ENCODE results near the gene PTBP3. TPM values are rescaled to one million over a fixed set of nuclear protein-coding genes. Genes with fewer than 3 reads are reported as not detected.
"Not testable (repeated sequence)": the region's sequence is repeated elsewhere in the genome, so short reads cannot be mapped to it uniquely, and the experiment has no call there.

PTBP3 gene
- total RNA-seq, 1 donor from 2014 or later, result 18.7 TPM

- DNase-seq (ENCODE audit: low spot score), result no peak
- ATAC-seq, result no peak
These were observed 58.8 kb downstream of the PTBP3 start for GRCh38 chr9:112274600-112274999.

- no peak for DNase-seq (ENCODE audit: low spot score)
- no peak for ATAC-seq
These were observed 59.5 kb downstream of the PTBP3 start for GRCh38 chr9:112273876-112274275.

GRCh38 chr9:112271466-112272098 is 61.8 kb downstream of the PTBP3 start:
- no peak for ATAC-seq
- DNase-seq (ENCODE audit: low spot score), result no peak

- DNase-seq (ENCODE audit: low spot score) (no peak), ATAC-seq (no peak)
These were observed 65.0 kb downstream of the PTBP3 start for GRCh38 chr9:112268413-112268812.

- not testable (repeated sequence) for DNase-seq (ENCODE audit: low spot score); ATAC-seq
These were observed 66.3 kb downstream of the PTBP3 start for GRCh38 chr9:112267086-112267485.

- DNase-seq (ENCODE audit: low spot score) (no peak), ATAC-seq (no peak)
These were observed 68.0 kb downstream of the PTBP3 start for GRCh38 chr9:112265391-112265790.

- no peak for DNase-seq (ENCODE audit: low spot score)
- ATAC-seq, result no peak
These were observed 70.8 kb downstream of the PTBP3 start for GRCh38 chr9:112262577-112262976.

- ATAC-seq, result no peak
- DNase-seq (ENCODE audit: low spot score), result no peak
These were observed 72.3 kb downstream of the PTBP3 start for GRCh38 chr9:112261133-112261532.

GRCh38 chr9:112258106-112258505 is 75.3 kb downstream of the PTBP3 start:
- ATAC-seq, result no peak

GRCh38 chr9:112252194-112252593 is 81.2 kb downstream of the PTBP3 start:
- DNase-seq (ENCODE audit: low spot score) (no peak), ATAC-seq (no peak)

More at GRCh38 chr9:112258106-112258505, 75.3 kb downstream of the PTBP3 start:
- DNase-seq (ENCODE audit: low spot score), result no peak

- ATAC-seq, result no peak
- DNase-seq (ENCODE audit: low spot score), result no peak
These were observed 84.1 kb downstream of the PTBP3 start for GRCh38 chr9:112249277-112249676.

- no peak for DNase-seq (ENCODE audit: low spot score)
- no peak for ATAC-seq
These were observed 84.7 kb downstream of the PTBP3 start for GRCh38 chr9:112248722-112249121.

- no peak for ATAC-seq
- no peak for DNase-seq (ENCODE audit: low spot score)
These were observed 86.3 kb downstream of the PTBP3 start for GRCh38 chr9:112247090-112247489.

- no peak for DNase-seq (ENCODE audit: low spot score)
- peak; percentile 71 for ATAC-seq
These were observed 88.3 kb downstream of the PTBP3 start for GRCh38 chr9:112245126-112245525.

GRCh38 chr9:112242147-112242804 is 91.1 kb downstream of the PTBP3 start:
- ATAC-seq (no peak), DNase-seq (ENCODE audit: low spot score) (no peak)

GRCh38 chr9:112241491-112241890 is 91.9 kb downstream of the PTBP3 start:
- ATAC-seq (no peak), DNase-seq (ENCODE audit: low spot score) (no peak)

- ATAC-seq, result no peak
- no peak for DNase-seq (ENCODE audit: low spot score)
These were observed 93.7 kb downstream of the PTBP3 start for GRCh38 chr9:112239708-112240107.

GRCh38 chr9:112239284-112239683 is 94.1 kb downstream of the PTBP3 start:
- no peak for ATAC-seq
- no peak for DNase-seq (ENCODE audit: low spot score)

- DNase-seq (ENCODE audit: low spot score), result no peak
- no peak for ATAC-seq
These were observed 98.6 kb downstream of the PTBP3 start for GRCh38 chr9:112234779-112235178.

- peak; percentile 31 for ATAC-seq
These were observed 99.7 kb downstream of the PTBP3 start for GRCh38 chr9:112233769-112234168.

GRCh38 chr9:112232233-112232632 is 101.2 kb downstream of the PTBP3 start:
- DNase-seq (ENCODE audit: low spot score) (no peak), ATAC-seq (no peak)

More at GRCh38 chr9:112233769-112234168, 99.7 kb downstream of the PTBP3 start:
- no peak for DNase-seq (ENCODE audit: low spot score)

- ATAC-seq (no peak), DNase-seq (ENCODE audit: low spot score) (no peak)
These were observed 107.3 kb downstream of the PTBP3 start for GRCh38 chr9:112226091-112226490.

Data from left lobe of liver (tissue), 2 donors.